Cardiac muscle cell (in vitro differentiated cells and primary cell): ENCODE results near the gene SESN1. TPM values are rescaled to one million over a fixed set of nuclear protein-coding genes. Genes with fewer than 3 reads are reported as not detected.
A peak's percentile ranks its signal among the peaks of the same experiment; 100 is the strongest.

Experiments used
- DNase-seq, 2 donors: peaks; one replicate each; pipeline versions ENCODE4 v3.0.0 to v3.0.0-alpha.2; 2010 to 2017; ENCODE audit warnings: low read depth in 1 of 2, low spot score in 1 of 2
- H3K27ac ChIP-seq: fragments of 200-600 bp; sonication (generic); 2 replicates; pipeline ENCODE4 v1.5.1; 2016
- H3K27me3 ChIP-seq: fragments of 200-600 bp; sonication (generic); 2 replicates; pipeline ENCODE4 v1.6.0; 2016; ENCODE audit warnings: control low read depth
- H3K36me3 ChIP-seq: fragments of 200-600 bp; sonication (generic); 2 replicates; pipeline ENCODE4 v1.5.1; 2016; ENCODE audit warnings: control low read depth
- H3K4me1 ChIP-seq: fragments of 200-600 bp; sonication (generic); 2 replicates; pipeline ENCODE4 v1.8.1; 2017; ENCODE audit warnings: low read depth, mild to moderate bottlenecking, mixed run types
- H3K4me3 ChIP-seq: fragments of 200-600 bp; sonication (generic); 2 replicates; pipeline ENCODE4 v1.5.1; 2016; ENCODE audit warnings: mild to moderate bottlenecking
- H3K9me3 ChIP-seq: fragments of 200-600 bp; sonication (generic); 2 replicates; pipeline ENCODE4 v1.5.1; 2017; ENCODE audit warnings: low read depth, mild to moderate bottlenecking, control low read depth
- polyA plus RNA-seq: library from polyadenylated mRNA; unstranded; fragments of >200 nt; fragmentation: Nextera tagmentation; extraction: Ambion mirVana; gene quantifications from 2 replicates; pipeline ENCODE4 v1.2.1, GENCODE V29; 2016
- total RNA-seq: library from RNA; depleted of rRNA; stranded (reverse); fragments of >200 nt; gene quantifications from 2 replicates; pipeline ENCODE4 v1.2.3, GENCODE V29; 2016
- TF ChIP-seq, protein P1 (sequence below): IDR thresholded peaks from 2 replicates; pipeline ENCODE4 v1.5.1; 2012; ENCODE audit warnings: low read depth, mild to moderate bottlenecking, low read length

Gene SESN1
- total and polyA plus RNA-seq, 2 experiments from 2014 or later, result 16.4 to 21.5 TPM

GRCh38 chr6:108947114-108947854, 147.4 kb downstream of the SESN1 start:
- Histone ChIP-seq H3K9me3 (no peaks in the 10 kb centered on the region), H3K27me3 (no peaks in the 10 kb centered on the region), H3K27ac (no peak overlapping the region), H3K4me1 (peaks cover 19% of the 10 kb centered on the region), H3K36me3 (no peaks in the 10 kb centered on the region), H3K4me3 (no peak overlapping the region)
- DNase-seq, result peak in 1 of 2 donors; percentile 88
- TF ChIP-seq, protein P1, sequence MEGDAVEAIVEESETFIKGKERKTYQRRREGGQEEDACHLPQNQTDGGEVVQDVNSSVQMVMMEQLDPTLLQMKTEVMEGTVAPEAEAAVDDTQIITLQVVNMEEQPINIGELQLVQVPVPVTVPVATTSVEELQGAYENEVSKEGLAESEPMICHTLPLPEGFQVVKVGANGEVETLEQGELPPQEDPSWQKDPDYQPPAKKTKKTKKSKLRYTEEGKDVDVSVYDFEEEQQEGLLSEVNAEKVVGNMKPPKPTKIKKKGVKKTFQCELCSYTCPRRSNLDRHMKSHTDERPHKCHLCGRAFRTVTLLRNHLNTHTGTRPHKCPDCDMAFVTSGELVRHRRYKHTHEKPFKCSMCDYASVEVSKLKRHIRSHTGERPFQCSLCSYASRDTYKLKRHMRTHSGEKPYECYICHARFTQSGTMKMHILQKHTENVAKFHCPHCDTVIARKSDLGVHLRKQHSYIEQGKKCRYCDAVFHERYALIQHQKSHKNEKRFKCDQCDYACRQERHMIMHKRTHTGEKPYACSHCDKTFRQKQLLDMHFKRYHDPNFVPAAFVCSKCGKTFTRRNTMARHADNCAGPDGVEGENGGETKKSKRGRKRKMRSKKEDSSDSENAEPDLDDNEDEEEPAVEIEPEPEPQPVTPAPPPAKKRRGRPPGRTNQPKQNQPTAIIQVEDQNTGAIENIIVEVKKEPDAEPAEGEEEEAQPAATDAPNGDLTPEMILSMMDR, result no peak

- peak in 1 of 2 donors; percentile 59 for DNase-seq
- Histone ChIP-seq H3K27ac (no peak overlapping the region), H3K4me1 (peaks cover 19% of the 10 kb centered on the region), H3K27me3 (no peaks in the 10 kb centered on the region), H3K36me3 (no peaks in the 10 kb centered on the region), H3K4me3 (no peak overlapping the region), H3K9me3 (no peaks in the 10 kb centered on the region)
- TF ChIP-seq, protein P1, result no peak
These were observed 148.0 kb downstream of the SESN1 start for GRCh38 chr6:108946695-108947094.

GRCh38 chr6:108945681-108946159, 148.9 kb downstream of the SESN1 start:
- DNase-seq, result peak in 1 of 2 donors; percentile 86
- H3K36me3 ChIP-seq, result no peaks in the 10 kb centered on the region
- no peaks in the 10 kb centered on the region for H3K27me3 ChIP-seq
- H3K27ac ChIP-seq, result no peak overlapping the region
- peaks cover 19% of the 10 kb centered on the region for H3K4me1 ChIP-seq
- H3K9me3 ChIP-seq, result no peaks in the 10 kb centered on the region
- TF ChIP-seq, protein P1, result no peak
- H3K4me3 ChIP-seq, result no peak overlapping the region

GRCh38 chr6:108944707-108945680, 149.7 kb downstream of the SESN1 start:
- TF ChIP-seq, protein P1, result no peak
- H3K9me3 ChIP-seq, result no peaks in the 10 kb centered on the region
- no peaks in the 10 kb centered on the region for H3K27me3 ChIP-seq
- H3K27ac ChIP-seq, result no peak overlapping the region
- H3K4me1 ChIP-seq, result peaks cover 19% of the 10 kb centered on the region
- peak in 1 of 2 donors; percentile 96 for DNase-seq
- no peaks in the 10 kb centered on the region for H3K36me3 ChIP-seq
- H3K4me3 ChIP-seq, result no peak overlapping the region

GRCh38 chr6:108944071-108944470, 150.6 kb downstream of the SESN1 start:
- Histone ChIP-seq H3K4me1 (peaks cover 19% of the 10 kb centered on the region), H3K9me3 (no peaks in the 10 kb centered on the region), H3K36me3 (no peaks in the 10 kb centered on the region), H3K27me3 (no peaks in the 10 kb centered on the region), H3K4me3 (no peak overlapping the region), H3K27ac (no peak overlapping the region)
- DNase-seq, result no peak
- TF ChIP-seq, protein P1, result no peak
